Thyroid gland (tissue), 4 donors: ENCODE measurements around the gene ACD.

ENCODE experiments used
- POLR2A ChIP-seq, 2 donors: fragments of 450-650 bp; IDR thresholded peaks; one replicate each; pipeline ENCODE4 v1.6.1; 2017; ENCODE audit warnings: antibody characterized with exemption in 2 of 2, mild to moderate bottlenecking in 2 of 2, moderate library complexity in 1 of 2
- TF ChIP-seq, protein P1 (sequence below), 6 experiments: fragments of 200-600 bp in 3 of 6; fragments of 450-650 bp in 3 of 6; sonication (generic) in 3 of 6; IDR thresholded peaks; one replicate each; pipeline ENCODE4 v1.5.1; 2016 to 2019; ENCODE audit warnings: antibody characterized with exemption in 6 of 6, mild to moderate bottlenecking in 2 of 6, inconsistent platforms in 1 of 6, moderate library complexity in 1 of 6

DNA sequence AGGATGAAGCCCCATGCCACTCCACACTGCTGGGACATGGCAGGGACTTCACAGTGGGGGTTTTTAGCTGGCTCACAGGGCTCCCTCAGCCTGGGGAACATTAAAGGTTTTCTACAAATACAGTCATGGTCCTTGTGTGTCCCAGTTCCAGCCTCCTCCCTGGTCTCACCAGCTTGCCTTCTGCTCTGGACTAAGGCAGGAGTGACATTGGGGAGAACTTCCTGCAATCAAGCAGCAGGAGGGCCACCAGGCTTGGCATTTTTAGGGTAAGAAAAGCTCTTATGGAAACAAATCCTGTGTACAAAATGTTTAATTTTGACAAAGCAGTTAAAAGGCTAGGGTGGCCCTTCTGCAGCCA lies 2.6 kb upstream of the ACD start:
- TF ChIP-seq, protein P1, sequence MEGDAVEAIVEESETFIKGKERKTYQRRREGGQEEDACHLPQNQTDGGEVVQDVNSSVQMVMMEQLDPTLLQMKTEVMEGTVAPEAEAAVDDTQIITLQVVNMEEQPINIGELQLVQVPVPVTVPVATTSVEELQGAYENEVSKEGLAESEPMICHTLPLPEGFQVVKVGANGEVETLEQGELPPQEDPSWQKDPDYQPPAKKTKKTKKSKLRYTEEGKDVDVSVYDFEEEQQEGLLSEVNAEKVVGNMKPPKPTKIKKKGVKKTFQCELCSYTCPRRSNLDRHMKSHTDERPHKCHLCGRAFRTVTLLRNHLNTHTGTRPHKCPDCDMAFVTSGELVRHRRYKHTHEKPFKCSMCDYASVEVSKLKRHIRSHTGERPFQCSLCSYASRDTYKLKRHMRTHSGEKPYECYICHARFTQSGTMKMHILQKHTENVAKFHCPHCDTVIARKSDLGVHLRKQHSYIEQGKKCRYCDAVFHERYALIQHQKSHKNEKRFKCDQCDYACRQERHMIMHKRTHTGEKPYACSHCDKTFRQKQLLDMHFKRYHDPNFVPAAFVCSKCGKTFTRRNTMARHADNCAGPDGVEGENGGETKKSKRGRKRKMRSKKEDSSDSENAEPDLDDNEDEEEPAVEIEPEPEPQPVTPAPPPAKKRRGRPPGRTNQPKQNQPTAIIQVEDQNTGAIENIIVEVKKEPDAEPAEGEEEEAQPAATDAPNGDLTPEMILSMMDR (IDR thresholded peaks at IDR 0.05) = no peak
- no peak for TF ChIP-seq POLR2A (IDR thresholded peaks at IDR 0.05)
